HPDE6-E6E7 (cell line): ENCODE results near the gene SAMD10.
A peak's percentile ranks its signal among the peaks of the same experiment; 100 is the strongest.
"Not testable (repeated sequence)": the region's sequence is repeated elsewhere in the genome, so short reads cannot be mapped to it uniquely, and the experiment has no call there.

Source experiments
- DNase-seq: peaks from one replicate; pipeline ENCODE4 v3.0.0; 2011; ENCODE audit warnings: missing footprints; ENCODE audit errors: extremely low spot score

SAMD10 gene

DNA sequence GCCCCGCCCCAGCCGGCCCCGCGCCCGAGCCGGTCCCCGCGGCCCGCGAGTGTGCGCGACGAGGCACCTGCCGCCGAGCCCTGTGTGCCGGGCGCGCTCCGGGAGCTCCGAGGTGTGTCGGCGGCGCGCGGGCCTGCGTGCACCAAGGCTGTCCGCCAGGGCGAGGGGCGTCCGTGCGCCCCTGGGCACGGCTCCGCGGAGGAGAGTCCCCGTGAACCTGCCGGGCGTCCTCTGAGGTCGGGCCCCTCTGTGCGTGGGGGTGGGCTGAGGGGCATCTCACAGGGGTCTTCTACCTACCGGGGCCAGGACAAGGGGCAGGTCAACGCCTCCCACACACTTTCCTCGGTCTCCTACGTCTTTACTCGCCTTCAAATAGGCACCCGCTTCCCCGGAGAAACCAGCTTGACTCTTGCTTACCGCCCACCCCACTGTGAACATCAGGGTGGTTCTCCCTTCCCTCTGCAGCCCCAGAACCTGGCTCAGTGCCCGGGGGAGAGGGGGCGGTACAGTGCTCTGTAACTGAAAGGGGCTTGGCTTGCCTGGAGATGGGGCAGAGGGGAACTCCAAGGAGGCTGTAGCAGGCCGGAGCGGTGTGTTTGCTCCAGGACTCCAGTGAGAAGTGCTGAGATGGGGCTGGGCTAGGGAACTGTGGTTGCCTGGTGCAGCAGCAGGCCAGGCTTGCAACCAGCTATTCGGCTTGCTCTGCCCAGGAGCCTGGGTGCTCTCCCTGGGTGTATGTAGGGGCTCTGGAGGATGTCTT, at the start of gene SAMD10:
Gene SAMD10, minus strand, starts transcription at position 86 of the 760 bp plus-strand sequence. CDS start 175 bp downstream, outside the sequence.
- peak; percentile 75 for DNase-seq

DNA sequence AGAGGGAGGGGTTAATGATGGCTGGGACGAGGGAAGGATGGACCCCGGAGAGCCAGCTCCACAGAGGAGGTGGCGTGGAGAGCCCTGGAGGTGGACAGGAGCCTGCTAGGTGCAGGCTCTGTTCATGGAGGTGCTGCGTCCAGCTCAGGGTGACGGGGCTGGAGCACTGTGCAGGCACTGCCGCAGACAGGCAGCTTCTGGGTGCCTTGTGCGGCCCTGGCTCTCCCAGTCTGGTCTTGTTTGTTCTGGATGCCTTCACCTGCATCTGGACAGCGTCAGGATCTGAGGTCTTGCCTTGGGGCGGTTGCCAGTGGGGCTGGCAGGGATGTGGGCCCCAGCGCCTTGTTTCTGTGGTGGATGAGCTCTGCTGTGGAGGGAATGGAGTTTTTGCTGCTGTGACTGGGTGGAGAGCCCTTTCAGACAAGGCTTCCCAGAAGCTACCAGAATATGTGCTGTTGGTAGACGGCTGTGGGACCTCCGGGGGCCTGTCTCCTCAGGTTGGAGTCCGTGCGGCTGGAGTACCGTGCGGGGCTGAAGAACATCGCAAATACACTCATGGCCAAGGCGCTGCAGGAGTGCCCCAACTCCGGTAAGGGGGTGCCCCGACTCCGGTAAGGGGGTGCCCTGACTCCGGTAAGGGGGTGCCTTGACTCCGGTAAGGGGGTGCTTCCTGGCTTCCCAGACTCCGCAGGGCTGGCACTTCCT, 48.7 kb upstream of the SAMD10 start:
- DNase-seq = no peak

DNA sequence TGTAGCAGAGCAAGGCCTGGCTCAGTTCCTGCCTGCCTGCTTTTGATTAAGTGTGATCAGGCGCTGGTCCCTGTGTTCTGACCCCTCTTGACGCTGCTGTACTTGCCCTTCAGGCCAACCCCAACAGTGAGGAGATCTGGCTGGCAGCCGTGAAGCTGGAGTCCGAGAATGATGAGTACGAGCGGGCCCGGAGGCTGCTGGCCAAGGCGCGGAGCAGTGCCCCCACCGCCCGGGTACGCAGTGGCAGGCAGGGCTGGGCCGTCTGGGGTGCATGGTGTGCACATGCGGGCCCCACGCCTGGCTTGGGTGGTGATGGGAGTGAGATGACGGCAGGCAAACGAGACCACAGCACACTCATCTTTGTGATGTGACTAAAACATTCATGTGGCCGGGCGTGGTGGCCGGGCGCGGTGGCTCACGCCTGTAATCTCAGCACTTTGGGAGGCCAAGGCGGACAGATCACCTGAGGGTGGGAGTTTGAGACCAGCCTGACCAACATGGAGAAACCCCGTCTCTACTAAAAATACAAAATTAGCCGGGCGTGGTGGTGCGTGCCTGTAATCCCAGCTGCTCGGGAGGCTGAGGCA, 46.5 kb upstream of the SAMD10 start:
- no peak for DNase-seq

DNA sequence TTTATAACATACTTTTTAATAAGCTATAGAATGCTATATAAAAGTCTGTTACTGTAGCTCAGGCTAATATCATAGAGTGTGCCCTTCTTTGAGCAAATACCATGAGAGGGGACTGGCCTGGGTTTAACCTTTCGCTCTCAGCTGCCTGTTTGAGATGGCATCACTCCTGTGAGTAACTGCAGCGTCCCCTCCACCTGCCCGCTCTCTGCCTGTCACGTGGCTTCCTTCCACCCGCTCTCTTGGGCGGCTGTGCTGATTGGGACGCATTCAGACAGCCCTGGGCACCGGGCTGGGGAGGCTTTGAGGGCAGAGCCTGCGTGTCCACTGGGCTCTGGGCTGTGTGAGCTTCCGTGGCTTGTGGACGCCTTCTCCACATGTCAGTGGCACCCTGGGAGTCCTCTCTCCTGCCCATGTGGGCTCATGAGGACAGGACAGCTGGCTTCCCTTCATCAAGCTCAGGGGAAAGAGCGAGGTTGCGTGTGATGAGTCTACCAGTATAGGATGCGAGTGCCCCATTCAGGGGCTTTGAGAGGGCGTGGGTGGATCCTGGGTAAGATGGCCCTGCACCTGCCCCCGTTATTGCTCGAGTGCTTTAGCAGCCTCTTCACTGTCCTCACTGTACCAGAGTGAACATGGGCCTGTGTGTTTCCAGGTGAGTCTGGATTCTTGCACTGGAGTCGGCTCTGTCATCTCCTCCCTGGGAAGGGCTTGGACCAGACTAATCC, 45.8 kb upstream of the SAMD10 start:
- no peak for DNase-seq

DNA sequence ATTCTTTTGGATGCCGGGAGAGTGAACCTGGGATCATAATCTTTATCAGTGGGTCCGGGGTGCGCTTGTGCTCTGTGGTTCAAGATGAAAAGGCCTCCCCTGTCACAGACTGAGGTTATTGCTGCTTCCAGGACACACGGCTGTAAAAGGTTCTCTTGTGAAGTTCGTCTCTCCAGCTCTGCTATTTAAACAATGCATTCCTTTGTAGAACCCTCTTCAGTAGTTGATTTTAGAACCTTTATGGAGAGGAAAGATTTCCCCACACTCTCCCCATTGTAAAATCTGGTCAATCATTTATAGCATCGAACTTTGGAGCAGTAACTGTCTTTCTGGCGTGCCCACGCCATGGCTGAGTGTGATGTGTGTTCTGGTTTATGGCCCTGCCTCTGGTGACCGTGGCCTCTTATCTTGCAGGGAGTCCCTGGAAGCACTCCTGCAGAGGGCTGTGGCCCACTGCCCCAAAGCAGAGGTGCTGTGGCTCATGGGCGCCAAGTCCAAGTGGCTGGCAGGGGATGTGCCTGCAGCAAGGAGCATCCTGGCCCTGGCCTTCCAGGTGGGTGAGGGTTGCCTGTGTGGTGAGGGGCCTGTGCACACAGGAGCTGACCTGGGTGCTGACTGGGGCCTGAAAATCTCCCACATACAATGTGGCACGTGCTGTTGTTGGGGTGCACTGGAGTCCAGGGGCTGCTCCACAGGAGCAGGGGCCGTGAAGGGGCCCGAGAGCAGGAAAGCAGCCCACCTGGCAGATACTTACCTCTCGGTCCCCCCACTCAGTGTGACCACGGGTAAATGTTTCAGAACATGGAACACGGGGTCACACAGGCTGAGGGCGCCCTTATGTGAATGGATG, 44.9 kb upstream of the SAMD10 start:
- DNase-seq = no peak

DNA sequence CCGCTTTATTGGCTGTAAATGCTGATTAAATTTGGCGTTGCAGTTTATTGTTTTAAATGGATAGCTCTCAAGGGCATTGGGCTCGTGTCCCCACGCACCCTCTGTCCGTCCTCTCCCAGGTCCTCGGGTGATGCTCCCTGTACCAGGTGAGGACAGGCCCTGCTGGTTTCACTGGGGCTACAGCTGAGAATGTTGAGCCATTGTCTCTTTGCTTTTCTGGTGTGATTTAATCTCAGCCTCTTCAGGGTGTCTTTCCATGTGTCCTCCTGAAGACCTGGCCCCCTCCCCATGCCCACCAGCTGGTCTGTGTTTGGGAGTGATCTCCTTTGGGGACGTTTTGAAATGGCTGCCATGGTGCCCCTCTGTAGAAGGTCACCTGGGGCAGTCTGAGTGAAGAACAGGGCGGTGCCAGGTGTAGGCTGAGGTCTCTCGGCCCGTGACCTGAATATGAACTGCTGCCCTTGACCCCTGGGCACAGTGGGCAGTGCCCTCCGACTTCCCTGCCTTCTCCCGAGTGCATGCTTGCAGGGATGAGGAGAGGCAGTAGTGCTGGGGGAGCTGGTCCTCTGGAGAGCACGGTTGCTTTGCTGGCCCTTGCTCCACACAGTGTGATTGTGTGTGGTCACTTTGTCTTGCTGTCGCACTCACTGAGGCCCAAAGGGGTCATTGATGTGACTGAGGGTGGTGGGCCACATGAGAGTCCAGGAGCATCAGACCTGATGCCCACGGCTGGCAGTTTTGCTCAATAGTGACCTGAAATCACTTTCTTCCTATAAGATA, 44.1 kb upstream of the SAMD10 start:
- no peak for DNase-seq

DNA sequence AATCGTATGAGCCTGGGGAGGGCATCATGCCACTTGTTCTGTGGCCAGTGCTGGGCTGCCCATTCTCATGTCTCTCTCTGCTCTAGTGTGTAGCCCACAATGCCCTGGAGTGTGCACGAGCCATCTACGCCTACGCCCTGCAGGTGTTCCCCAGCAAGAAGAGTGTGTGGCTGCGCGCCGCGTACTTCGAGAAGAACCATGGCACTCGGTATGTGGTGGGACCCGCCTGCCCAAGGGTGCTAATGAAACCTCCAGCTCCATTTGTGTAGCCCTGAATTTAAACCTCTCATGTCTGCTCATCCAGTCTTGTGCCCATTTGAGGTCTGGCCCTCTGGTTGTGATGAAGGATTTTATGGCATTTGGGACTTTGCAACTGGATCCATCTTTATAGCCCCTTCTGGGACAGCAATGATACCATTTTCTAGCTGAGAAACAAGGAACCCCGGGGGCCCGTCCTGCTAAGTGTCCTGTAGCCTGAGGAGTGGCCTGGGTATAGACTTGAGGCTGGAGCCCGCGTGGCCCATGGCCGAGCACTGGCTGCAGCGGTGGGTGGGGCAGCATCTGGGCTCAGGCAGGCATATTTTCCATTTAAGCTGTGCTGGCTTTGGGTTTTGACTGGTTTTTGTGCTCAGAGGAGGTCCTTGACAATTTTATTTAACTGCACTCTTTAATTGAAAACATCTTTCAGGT, 43.4 kb upstream of the SAMD10 start:
- no peak for DNase-seq

DNA sequence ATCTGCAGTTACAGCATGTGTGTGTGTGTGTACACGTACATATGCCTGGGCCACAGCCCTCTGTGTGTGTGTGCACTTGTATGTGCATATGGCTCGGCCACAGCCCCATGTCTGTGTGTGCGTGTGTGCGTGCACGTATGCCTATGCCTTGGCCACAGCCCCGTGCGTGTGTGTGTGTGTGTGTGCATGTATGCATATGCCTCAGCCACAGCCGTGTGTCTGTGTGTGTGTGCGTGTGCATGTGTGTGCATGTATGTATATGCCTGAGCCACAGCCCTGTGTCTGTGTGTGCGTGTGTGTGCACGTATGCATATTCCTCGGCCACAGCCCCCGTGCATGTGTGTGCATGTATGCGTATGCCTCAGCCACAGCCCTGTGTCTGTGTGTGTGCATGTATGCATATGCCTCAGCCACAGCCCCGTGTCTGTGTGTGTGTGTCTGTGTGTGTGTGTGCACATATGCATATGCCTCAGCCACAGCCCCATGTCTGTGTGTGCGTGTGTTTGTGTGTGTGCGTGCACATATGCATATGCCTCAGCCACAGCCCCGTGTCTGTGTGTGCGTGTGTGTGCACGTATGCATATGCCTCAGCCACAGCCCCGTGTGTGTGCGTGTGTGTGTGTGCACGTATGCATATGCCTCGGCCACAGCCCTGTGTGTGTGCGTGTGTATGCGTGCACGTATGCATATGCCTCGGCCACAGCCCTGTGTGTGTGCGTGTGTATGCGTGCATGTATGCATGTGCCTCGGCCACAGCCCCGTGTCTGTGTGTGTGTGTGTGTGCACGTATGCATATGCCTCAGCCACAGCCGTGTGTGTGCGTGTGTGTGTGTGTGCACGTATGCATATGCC, 41.9 kb upstream of the SAMD10 start:
- no peak for DNase-seq

DNA sequence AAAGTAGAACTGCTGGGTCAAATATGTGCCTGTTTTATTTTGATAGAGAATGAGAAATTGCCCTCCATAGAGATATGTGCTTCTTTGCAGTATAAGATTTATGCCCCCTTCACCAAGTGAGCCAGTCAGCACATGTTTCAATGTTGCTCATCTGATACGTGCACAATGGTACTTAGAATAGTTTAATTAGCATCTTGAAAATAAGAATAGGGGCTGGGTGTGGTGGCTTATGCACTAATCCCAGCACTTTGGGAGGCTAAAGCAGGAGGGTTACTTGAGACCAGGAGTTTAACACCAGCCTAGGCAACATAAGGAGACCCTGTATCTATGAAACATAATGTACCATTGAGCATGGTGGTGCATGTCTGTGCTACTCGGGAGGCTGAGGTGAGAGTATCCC, 36.2 kb upstream of the SAMD10 start:
- DNase-seq = no peak

DNA sequence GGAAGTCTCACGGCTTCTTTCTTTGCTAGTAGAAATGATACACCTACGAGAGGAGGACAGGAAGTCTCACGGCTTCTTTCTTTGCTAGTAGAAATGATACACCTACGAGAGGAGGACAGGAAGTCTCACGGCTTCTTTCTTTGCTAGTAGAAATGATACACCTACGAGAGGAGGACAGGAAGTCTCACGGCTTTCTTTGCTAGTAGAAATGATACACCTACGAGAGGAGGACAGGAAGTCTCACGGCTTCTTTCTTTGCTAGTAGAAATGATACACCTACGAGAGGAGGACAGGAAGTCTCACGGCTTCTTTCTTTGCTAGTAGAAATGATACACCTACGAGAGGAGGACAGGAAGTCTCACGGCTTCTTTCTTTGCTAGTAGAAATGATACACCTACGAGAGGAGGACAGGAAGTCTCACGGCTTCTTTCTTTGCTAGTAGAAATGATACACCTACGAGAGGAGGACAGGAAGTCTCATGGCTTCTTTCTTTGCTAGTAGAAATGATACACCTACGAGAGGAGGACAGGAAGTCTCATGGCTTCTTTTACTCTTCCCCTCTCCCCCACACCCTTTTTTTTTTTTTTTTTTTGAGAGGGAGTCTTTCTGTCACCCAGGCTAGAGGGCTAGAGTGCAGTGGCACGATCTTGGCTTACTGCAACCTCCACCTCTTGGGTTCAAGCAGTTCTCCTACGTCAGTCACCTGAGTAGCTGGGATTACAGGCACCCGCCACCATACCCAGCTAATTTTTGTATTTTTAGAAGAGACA, 33.1 kb upstream of the SAMD10 start:
- not testable (repeated sequence) for DNase-seq

DNA sequence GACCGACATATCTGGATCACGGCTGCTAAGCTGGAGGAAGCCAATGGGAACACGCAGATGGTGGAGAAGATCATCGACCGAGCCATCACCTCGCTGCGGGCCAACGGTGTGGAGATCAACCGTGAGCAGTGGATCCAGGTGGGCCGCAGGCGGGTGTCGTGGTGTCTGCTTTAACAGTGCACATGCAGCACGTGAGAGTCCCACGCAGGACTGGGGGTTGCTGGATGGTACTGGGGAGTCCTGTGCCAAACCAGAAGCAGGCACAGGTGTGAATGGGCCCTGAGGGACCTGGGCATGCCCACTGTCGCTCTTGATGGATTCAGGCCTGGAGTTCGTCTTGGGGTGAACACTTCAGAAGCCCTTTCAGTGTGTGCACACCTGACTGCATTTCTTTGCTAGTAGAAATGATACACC, 31.9 kb upstream of the SAMD10 start:
- DNase-seq = no peak

DNA sequence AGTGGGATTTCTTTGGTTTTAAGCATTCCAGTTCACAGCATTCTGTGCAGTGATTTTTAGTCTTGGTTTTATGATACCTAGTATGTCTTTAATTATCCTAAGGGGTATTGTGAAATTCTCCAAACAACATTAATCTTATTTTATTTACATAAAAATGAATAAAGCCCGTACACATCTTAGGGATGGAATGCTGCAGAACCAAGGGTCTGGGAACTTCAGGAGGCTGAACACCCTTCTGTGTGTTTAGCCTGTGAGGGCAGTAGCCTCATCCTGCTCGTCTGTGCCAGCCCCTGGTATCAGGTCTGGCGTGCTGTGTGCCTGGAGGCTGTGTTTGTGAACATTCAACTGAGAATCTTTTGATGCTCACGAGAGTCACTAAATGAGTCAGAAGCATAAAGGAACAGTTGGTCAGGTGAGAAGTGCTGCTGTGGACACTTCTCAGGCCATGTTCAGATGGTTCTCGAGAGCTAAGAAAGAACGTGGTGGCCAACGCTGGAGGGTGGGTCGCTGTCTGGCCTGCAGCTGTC, 31.3 kb upstream of the SAMD10 start:
- DNase-seq = no peak

DNA sequence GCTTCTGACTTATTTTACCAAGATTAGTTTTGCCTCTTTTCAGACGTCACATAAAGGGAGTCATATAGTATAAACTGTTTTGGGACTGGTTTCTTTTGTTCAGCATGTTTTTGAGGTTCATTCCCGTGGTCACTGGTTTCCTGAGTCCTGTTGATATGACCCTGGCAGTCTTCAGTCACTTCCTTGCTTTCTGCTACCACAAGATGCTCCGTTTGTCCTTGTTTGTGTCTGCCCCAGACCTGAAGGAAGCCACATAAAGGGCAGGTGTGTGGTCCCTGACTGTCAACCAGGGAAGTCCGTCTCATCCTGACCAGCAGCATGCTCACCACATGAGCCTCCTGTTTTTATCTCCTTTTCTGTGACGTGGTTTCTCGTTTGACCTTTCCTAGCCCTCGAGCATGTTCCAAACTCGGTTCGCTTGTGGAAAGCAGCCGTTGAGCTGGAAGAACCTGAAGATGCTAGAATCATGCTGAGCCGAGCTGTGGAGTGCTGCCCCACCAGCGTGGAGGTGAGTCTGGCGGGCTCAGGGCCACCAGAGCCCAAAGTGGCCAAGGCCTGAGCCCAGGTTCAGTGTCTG, 30.5 kb upstream of the SAMD10 start:
- no peak for DNase-seq

DNA sequence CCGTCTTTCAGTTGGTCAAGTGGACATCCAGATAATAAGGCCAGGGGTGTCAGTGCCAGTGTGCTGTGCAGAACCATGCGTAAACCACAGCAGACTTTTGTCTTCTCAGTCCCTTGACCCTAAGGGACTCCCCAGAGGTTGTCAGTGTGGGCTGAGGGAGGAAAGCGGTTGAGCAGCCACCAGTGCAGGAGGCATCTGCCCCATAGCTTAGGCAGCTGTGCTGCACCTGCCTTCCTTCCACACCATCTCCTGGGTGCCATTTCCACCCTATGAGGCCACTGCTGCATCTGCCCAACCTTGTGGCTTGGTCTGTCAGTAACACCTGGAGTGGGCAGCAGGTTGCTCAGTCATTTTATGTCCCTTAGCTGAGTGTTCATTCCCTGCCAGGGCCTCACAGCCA, 27.5 kb upstream of the SAMD10 start:
- DNase-seq = no peak

DNA sequence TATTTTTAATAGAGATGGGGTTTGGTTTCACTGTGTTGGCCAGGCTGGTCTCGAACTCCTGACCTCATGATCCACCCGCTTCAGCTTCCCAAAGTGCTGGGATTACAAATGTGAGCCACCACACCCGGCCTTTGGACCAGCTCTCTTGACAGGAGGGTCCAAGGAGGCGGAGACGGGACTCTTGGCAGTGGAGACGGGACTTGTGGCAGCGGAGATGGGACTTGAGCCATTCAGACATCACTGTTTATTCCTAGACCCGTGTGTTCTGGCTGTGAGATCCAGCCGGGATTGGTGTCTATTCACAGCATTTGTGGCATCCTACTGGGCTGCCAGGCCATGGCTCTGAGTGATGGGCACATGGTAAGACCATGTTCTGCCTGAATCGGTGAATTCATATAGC, 27.0 kb upstream of the SAMD10 start:
- DNase-seq = no peak

DNA sequence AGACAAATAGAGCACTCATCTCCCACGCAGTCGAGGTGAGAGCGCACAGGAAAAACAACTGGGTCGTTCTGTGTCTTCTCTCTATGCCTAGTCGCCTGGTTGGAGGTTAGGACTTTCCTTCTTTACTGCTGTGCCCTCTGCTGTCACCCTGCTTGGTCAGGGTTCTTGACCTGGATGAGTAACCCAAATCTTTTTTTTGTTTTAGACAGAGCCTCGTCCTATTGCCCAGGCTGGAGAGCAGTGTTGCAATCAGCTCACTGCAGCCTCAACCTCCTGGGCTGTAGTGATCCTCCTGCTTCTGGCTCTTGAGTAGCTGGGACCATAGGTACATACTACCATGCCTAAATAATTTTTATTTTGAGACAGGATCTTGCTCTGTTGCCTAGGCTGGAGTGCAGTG, 26.0 kb upstream of the SAMD10 start:
- DNase-seq = no peak

DNA sequence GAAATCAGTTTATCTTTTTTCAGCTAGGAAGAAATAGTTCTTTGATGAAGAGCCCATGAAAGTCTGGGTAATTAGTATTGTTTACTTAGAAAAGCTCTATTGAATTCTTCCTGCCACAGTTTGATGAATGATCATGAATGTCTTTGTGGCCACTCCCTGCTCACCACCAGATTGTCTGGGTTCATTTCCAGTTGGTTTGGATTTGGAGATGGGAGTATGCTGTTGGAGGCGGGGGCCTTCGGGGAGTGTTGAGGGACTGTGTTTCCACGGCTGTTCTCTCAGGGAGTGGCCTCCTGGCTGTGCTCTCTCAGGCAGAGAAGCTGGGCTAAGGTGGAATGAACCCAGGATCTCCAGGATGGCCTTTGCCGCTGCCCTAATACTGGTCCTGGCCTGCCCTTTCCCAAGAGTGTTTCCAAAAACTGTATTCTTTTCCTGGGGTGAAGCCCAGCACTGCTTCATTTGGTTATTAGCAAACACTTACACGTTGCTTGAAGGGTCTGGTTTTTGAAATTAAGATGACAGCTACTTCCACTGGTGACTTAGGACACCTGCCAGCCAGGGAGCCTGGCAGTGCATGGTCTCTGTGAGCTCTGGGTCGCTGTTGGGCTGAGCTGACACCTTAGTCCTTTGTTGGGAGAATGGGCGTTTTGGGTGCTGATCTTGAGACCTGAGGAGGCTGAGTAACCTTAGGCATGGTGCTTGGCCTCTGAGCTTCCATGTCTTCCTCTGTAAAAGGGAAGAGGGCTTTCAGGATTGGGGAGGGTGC, 24.7 kb upstream of the SAMD10 start:
- no peak for DNase-seq
